ENCODE measurements around the gene POLA1. TPM values are rescaled to one million over a fixed set of nuclear protein-coding genes. Genes with fewer than 3 reads are reported as not detected.

Gene POLA1
- total and polyA plus RNA-seq, 2 donors from 2014 or later, result 2.2 to 9.7 TPM

GRCh38 chrX:24661292-24661691 is 32.4 kb upstream of the POLA1 start:
- Histone ChIP-seq H3K9me3 (ENCODE audit: control insufficient read depth in 2 of 3, insufficient read depth in 1 of 3, low read length in 3 of 3) (no peaks in the 10 kb centered on the region), H3K27me3 (ENCODE audit: control insufficient read depth, insufficient read depth, low read length) (no peaks in the 10 kb centered on the region), H3K36me3 (ENCODE audit: control insufficient read depth in 2 of 3, insufficient read depth in 3 of 3, low read length in 3 of 3) (no peaks in the 10 kb centered on the region), H3K4me3 (ENCODE audit: low read length in 3 of 3) (no peak overlapping the region), H3K27ac (ENCODE audit: low read depth in 2 of 2, low read length in 2 of 2) (no peak overlapping the region), H3K4me1 (ENCODE audit: control insufficient read depth in 2 of 3, insufficient read depth in 2 of 3, low read depth in 1 of 3, low read length in 3 of 3) (no peaks in the 10 kb centered on the region), H3K9ac (ENCODE audit: low read length in 3 of 3) (no peak overlapping the region)
- intact Hi-C loops (cut with DNase I), result no loop called here
- DNase-seq, result no peak
- TF ChIP-seq, protein P1, sequence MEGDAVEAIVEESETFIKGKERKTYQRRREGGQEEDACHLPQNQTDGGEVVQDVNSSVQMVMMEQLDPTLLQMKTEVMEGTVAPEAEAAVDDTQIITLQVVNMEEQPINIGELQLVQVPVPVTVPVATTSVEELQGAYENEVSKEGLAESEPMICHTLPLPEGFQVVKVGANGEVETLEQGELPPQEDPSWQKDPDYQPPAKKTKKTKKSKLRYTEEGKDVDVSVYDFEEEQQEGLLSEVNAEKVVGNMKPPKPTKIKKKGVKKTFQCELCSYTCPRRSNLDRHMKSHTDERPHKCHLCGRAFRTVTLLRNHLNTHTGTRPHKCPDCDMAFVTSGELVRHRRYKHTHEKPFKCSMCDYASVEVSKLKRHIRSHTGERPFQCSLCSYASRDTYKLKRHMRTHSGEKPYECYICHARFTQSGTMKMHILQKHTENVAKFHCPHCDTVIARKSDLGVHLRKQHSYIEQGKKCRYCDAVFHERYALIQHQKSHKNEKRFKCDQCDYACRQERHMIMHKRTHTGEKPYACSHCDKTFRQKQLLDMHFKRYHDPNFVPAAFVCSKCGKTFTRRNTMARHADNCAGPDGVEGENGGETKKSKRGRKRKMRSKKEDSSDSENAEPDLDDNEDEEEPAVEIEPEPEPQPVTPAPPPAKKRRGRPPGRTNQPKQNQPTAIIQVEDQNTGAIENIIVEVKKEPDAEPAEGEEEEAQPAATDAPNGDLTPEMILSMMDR (IDR thresholded peaks at IDR 0.05; ENCODE audit: borderline replicate concordance, extremely low read depth, insufficient read depth), result no peak
- no peak for FAIRE-seq

DNA sequence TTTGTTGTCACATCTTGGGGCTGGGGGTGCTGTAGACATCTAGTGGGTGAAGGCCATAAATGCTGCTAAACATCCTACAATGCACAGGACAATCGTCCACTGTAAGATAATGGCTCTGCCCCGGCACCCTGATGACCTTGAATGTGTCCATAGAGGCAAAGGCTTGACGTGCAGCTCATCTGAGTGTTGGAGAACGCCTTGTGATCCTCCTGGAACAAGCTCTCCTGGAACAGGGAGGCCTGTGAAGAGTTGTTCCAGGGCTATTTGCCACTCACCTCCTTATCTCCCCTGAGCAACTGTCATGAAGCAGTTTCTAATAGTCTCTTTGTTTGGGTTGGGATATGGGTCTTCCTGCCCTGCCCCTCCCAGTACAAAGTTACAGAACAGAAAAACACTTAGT is 31.4 kb upstream of the POLA1 start:
- FAIRE-seq, result no peak

DNA sequence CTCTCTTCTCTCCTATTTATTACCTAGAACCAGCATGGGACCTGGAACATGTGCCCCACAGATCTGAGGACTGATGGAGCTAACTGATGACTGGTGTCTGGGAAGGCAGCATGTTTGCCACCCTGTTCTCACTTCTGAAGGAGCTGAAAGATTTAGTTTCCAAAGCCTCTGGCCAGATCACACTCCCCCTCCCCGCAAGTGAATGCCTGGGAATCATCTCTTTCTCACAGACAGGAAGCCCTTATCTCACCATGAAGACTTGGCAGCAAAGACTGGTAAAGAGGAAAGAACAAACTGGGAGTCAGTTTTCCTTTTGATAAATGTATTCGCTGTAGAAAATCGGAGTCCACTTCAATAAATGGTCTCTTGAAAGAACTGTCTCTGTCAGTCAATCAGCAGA is 25.6 kb upstream of the POLA1 start:
- H3K9ac ChIP-seq (ENCODE audit: low read length in 3 of 3), result no peak overlapping the region
- H3K36me3 ChIP-seq (ENCODE audit: control insufficient read depth in 2 of 3, insufficient read depth in 3 of 3, low read length in 3 of 3), result no peaks in the 10 kb centered on the region
- TF ChIP-seq, protein P1 (IDR thresholded peaks at IDR 0.05; ENCODE audit: borderline replicate concordance, extremely low read depth, insufficient read depth), result no peak
- no peaks in the 10 kb centered on the region for H3K27me3 ChIP-seq (ENCODE audit: control insufficient read depth, insufficient read depth, low read length)
- H3K27ac ChIP-seq (ENCODE audit: low read depth in 2 of 2, low read length in 2 of 2), result no peak overlapping the region
- FAIRE-seq (no peak), DNase-seq (no peak)
- no peaks in the 10 kb centered on the region for H3K9me3 ChIP-seq (ENCODE audit: control insufficient read depth in 2 of 3, insufficient read depth in 1 of 3, low read length in 3 of 3)
- no peak overlapping the region for H3K4me3 ChIP-seq (ENCODE audit: low read length in 3 of 3)
- intact Hi-C loops (cut with DNase I), result no loop called here
- no peaks in the 10 kb centered on the region for H3K4me1 ChIP-seq (ENCODE audit: control insufficient read depth in 2 of 3, insufficient read depth in 2 of 3, low read depth in 1 of 3, low read length in 3 of 3)

More for the DNA sequence above, 31.4 kb upstream of the POLA1 start:
- Histone ChIP-seq H3K9ac (ENCODE audit: low read length in 3 of 3) (no peak overlapping the region), H3K36me3 (ENCODE audit: control insufficient read depth in 2 of 3, insufficient read depth in 3 of 3, low read length in 3 of 3) (no peaks in the 10 kb centered on the region), H3K27me3 (ENCODE audit: control insufficient read depth, insufficient read depth, low read length) (no peaks in the 10 kb centered on the region), H3K4me3 (ENCODE audit: low read length in 3 of 3) (no peak overlapping the region), H3K27ac (ENCODE audit: low read depth in 2 of 2, low read length in 2 of 2) (no peak overlapping the region), H3K9me3 (ENCODE audit: control insufficient read depth in 2 of 3, insufficient read depth in 1 of 3, low read length in 3 of 3) (no peaks in the 10 kb centered on the region), H3K4me1 (ENCODE audit: control insufficient read depth in 2 of 3, insufficient read depth in 2 of 3, low read depth in 1 of 3, low read length in 3 of 3) (no peaks in the 10 kb centered on the region)
- DNase-seq, result no peak
- TF ChIP-seq, protein P1 (IDR thresholded peaks at IDR 0.05; ENCODE audit: borderline replicate concordance, extremely low read depth, insufficient read depth), result no peak
- intact Hi-C loops (cut with DNase I), result no loop called here

- TF ChIP-seq, protein P1 (IDR thresholded peaks at IDR 0.05; ENCODE audit: borderline replicate concordance, extremely low read depth, insufficient read depth), result no peak
- H3K9me3 ChIP-seq (ENCODE audit: control insufficient read depth in 2 of 3, insufficient read depth in 1 of 3, low read length in 3 of 3), result no peaks in the 10 kb centered on the region
- DNase-seq (peak in 1 of 5 donors; percentile 8), FAIRE-seq (no peak)
- H3K4me3 ChIP-seq (ENCODE audit: low read length in 3 of 3), result no peak overlapping the region
- no peak overlapping the region for H3K27ac ChIP-seq (ENCODE audit: low read depth in 2 of 2, low read length in 2 of 2)
- no peaks in the 10 kb centered on the region for H3K4me1 ChIP-seq (ENCODE audit: control insufficient read depth in 2 of 3, insufficient read depth in 2 of 3, low read depth in 1 of 3, low read length in 3 of 3)
- no peak overlapping the region for H3K9ac ChIP-seq (ENCODE audit: low read length in 3 of 3)
- intact Hi-C loops (cut with DNase I), result no loop called here
- H3K36me3 ChIP-seq (ENCODE audit: control insufficient read depth in 2 of 3, insufficient read depth in 3 of 3, low read length in 3 of 3), result no peaks in the 10 kb centered on the region
- no peaks in the 10 kb centered on the region for H3K27me3 ChIP-seq (ENCODE audit: control insufficient read depth, insufficient read depth, low read length)
Measured at GRCh38 chrX:24672701-24673190, 21.0 kb upstream of the POLA1 start.

Data from kidney (tissue), 14 donors.